Pulmonary artery endothelial cell (primary cell): ENCODE data around the gene FRMD4A. TPM values are rescaled to one million over a fixed set of nuclear protein-coding genes. Genes with fewer than 3 reads are reported as not detected.
A peak's percentile ranks its signal among the peaks of the same experiment; 100 is the strongest.

ENCODE experiments used
- DNase-seq: peaks from one replicate; pipeline ENCODE4 v3.0.0-alpha.2; 2011; ENCODE audit warnings: low read depth, low spot score
- total RNA-seq: library from RNA; depleted of rRNA; stranded (reverse); fragments of >200 nt; gene quantifications from 2 replicates; pipeline ENCODE4 v1.2.3, GENCODE V29; 2014

Gene FRMD4A
- total RNA-seq, 1 donor from 2014 or later: 95.3 TPM

DNA sequence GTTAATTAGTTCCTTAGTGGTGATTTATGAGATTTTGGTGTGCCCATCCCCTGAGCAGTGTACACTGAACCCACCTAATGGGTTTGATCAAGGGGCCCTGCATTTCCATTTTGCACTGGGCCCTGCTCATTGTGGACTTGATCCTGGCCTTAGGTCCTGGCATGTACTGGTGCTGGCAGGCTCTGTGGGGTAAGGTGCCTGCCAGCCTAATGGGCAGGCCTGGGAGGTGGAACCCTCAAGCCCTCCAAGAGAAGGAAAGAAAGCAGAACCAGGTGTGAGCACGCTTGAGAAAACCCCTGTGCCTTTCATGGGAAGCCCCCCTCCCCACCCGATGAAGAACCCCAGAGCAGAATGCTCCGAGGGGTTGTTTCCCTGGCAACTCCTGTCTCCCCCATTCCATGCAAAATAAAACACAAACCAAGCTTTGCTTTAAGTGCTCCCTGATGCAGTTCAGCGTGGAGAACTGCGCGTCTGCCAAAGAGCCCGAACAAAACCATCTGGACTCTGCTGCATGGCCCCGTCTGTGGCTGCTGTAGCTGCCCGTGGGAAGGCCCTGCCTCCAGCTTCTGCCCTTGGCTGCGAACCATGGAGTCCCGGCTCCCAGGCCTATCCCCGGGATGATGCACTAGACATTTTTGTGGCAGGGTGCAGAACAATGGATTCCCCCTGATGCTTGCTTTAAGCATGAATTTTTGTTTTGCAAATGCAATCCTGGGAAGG, 620.6 kb downstream of the FRMD4A start:
- DNase-seq: no peak

DNA sequence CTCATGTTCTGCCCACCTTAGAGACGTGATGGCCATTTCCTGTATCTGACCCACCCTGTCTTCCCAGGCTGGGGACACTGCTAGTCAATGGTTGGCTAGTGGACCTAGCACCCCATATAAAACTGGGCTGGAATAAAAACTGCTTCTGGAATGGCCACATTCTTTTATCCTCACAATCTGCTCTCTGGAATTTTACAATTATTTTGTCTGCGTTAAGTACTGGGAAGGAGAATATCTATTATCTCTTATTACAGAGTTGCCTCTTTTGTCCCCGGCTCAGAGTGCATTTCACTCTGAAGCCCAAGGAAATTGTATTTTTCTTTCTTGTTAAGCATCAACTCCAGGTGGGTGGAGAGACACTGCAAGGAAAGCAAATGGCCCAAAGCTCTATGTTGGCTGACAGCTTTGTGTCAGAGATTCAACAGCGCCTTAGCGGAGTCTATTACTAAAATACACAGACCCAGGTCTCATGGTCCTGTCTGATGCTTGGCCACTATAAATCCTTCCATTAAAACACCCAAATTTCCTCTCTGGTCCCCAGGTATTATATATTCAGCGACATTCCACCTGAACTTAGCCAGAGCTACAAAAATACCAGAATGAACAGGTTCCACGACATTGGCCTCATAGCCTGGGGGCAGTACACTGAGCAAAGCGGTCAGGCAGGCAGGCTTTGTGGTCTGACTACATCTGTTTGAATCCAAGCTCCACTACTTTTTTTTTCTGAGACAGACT, 622.3 kb downstream of the FRMD4A start:
- no peak for DNase-seq

DNA sequence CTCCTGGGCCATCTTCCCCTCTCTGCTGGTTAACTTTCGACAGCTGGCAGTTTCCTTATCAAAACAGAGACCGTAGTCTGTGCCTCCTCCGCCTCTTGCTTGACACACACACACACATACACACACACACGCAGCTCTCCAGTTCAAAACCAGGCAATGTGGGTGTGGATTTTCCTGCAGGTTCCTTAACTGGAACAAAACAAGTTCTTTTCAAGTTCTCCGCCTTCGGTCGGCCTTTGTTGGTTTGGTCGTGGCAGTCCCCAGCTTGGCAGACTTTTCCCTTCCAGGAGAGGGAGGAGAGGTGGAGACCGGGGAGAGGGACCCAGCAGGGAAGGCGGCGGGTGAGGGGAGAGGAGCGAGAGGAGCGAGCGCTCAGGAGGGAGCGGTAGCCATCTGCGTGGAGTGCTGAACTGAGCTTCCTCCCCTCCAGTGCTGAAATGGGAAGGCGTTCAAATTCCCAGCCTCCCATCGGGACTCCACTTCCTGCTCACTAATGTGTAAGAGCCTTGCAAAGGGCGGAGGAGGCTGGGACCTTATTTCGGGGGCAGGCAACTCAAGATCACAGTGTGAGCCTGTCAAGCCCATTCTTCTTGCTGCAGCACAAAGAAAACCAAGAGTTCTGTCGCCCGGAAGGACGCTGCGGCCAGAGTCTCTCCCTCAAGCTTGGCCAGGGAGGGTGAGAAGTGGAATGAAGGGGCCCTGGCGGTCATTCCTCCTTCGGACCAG, 623.4 kb downstream of the FRMD4A start:
- DNase-seq: peak; percentile 69

DNA sequence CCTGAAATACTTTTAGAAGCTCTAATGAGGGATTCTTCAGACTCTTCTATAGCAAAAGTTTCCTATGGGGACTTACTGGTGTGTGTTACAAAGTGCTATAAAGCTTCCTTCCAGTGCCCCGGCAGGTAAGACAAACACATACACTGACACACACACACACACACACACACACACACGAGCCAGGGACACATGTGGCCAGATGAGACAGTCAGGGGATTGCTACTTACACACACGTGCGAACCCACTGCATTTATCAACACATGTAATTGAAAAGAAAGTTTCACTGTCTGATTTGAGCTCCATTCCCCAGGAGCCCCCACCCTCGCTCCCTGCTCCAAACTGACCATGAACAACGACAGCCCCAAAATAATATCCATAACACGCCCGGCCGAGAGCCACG, 624.1 kb downstream of the FRMD4A start:
- DNase-seq: no peak

DNA sequence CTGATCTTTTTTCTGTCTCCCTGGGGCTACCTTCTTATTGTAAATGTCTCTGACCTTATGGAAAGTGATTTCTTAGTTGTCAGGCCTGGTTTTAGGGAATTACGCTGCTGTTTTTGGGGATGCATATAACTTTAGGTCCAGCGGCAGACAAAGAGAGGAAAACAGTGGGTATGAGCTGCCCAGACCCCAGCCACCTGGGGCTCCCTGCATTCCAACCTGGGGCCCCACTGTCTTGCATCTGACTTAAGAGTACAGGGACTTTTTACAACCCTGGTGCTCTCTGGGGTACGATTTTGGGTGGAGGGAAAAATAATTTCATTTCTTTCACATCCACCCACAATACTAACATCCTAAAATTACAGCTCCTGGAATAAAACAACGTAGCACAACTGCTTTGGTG, 624.5 kb downstream of the FRMD4A start:
- no peak for DNase-seq

DNA sequence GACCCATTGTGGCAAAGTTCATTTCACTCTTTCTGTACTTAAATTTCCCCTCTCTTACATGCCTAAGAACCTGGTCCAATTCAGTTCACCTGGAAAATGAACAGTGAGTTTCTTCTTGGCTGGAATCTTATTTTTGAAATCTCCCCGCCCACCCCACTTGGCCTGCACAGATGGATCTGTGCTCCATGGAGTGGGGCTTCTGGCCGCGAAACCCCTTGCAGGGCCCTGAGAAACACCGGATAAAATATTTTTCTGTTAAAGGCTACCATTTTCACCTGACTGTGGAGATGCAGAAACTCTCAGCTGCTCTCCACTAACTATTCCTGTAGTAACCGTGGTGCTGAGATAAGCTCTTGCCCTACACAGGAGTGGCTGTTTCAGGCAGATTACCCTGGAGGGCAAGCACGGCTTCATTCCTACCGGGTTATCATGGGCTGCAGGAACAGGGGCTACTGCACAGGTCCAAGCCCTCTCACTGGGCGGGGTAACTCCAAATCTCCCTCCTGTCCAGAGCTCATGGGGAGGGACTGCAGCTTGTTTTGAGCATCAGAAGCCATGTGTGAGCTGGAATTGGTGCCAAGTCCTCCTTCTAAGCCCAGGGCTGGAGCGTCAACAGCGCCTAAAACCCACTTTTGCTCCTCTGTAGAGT, 625.1 kb downstream of the FRMD4A start:
- DNase-seq: no peak

DNA sequence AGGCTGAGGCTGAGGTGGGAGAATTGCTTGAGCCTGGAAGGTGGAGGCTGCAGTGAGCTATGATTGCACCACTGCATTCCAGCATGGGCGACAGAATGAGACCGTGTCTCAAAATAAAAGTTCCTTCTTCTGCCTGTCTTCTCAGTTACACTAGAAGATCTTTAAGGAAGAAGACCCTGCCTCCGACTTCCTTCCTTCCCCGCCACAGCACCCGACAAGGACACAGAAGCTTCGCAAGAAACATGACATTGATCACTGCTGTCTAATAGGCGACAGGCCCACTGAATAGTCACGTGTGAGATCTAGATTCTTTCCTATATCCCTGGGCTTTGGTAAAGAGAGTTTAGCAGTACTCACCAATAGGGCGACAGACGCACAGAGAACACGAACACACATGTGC, 625.8 kb downstream of the FRMD4A start:
- DNase-seq: no peak

DNA sequence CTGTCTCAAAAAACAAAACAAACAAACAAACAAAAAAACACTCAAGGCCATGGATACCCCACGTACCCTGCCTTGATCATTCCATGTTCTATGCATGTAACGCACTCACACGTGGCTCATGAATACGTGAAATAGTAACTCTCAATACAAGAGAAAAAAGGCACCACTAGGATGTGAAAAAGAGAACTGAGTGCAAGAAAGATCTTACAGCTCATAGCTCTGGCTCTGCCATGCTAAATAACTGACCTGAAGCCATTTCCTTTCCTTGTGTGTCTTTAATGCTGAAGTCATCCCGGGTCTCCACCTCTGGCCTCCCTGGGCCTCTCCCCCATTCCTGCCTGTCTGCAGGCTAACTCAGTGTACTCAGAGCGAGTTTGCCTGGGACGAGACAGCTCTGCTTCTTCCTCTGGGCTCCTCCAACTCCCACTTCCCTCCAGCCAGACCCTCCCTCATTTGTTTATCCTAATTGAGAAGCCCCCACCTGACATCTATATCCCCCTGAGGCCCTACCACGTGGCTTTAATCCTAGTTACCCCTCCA, 626.7 kb downstream of the FRMD4A start:
- DNase-seq: no peak

DNA sequence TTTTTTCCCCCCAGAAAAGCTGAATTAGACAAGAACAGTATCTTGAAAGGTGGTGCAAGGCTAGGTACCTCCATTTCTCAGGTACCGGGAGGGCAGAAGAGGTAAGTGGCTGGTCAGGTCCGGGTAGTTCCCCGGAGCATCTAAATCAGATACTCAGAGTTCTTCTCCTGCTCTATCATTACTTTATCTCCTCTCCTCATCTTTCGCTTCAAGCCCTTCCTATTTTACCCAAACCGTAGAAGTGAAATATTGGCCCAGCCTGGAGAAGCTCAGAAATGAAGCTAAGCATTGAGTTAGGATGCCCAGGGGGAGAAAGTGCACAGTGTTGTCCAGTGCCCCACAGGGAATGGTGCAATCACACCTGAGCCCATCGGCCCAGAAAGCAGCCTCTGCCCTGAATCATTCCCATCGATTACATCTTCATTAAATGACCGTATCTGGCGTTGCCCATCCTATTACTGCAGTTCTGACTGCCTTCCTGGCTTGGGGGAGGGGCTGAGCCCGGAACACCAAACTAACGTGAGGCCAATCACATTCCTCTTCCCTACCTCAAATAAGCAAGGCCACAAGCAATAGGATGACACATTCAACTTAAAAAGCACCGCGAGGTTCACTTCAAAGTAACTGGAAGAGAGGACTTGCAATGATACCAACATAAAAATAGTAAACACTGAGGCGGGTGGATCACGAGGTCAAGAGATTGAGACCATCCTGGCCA, 627.5 kb downstream of the FRMD4A start:
- no peak for DNase-seq

DNA sequence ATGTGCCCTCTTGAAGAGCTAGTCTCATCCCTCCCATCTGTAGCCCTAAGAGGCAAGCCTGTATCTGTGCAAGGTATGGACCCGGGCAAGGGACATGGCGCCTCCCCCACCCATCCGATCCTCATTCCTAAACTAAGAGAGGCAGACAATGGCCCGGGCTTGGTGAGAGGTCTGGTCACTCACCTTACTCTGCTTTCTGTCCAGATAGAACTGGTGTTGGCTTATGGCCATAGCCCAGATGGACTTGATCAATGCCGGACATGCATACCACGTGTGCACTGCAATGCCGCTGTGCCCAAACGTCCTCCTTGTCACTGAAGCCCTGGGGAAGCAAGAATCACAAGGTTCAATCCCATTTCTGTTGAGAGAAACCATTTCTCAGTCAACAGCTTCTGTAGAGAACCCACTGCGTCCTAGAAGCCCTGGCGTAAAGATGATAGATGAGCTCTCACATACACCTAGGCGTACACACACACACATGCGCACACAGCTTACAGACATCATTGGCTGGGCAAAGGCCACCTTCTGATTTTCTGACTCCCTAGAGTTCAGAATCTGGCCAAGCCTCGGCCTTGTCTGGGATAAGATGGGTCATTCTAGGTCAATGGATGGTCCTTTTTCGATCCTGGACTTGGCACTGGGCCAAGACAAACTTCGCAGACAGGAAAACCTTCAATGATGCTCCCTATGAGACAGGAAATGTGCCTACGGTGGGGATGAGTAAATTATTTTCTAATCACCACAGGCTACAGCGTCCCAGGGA, 629.4 kb downstream of the FRMD4A start:
- no peak for DNase-seq

DNA sequence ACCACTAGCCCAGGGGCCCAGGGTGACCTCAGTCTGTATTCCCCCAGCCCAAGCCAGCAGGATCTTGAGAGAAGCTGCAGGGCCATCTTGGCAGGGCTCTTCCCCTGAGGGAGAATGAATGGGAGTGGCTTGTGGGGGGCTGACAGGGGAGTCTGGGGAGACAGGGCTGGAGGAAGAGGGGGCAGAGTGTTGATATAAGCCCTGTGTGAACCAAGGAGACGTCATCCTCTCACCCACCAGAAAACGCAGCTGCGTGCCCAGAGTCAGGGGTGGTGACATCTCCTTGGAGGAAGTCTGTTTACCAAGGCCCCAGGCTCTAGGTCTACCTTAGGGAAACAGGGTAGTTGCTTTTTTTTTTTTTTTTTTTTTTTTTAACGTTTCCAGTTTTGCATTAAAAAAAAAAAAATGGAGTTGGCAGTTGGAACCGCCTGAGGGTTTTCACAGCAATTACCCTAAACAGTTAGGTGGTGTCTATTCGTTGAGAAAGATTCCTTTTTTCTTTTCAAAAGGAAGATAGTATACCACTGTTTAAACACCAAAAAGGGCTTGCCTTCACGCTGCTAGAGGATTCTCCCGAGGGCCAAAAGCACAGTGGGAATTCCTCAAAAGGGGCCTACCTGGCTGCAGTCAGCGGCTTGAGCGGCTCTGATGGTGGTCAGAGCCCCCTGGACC, 630.1 kb downstream of the FRMD4A start:
- no peak for DNase-seq

DNA sequence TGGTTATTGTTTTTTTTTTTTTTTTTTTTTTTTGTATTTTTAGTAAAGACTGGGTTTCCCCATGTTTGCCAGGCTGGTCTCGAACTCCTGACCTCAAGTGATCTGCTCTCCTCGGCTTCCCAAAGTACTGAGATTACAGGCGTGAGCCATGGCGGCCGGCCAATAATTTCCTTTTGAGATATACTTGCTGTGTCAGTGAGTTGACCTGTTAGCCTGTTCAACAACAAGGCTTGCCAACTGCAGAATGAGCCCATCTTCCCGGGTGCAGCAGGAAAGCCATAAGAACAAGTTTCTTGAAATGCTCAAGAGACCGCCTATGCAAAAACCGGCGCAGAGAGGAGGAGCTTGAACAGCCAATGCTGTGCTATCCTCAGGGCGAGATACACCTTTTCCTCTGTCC, 631.5 kb downstream of the FRMD4A start:
- DNase-seq: no peak

DNA sequence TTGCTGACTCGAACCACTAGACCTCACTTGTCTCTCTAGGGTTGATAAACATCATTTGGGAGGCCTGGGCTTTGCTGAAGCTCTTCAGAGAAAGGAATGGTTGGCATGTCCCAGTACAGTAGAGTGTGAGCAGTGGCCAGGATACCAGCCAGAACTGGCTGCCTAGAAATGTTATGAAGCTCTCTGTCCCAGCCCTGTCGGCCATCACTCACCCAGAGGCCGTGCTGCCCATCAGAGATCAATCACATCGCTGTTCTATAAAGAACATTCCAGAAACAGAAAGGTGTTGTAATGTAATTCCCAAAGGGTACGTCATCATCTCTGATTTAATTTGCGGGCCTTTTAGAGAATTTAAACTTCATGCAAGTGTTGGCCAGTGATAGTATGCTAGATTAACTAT, 632.5 kb downstream of the FRMD4A start:
- no peak for DNase-seq

DNA sequence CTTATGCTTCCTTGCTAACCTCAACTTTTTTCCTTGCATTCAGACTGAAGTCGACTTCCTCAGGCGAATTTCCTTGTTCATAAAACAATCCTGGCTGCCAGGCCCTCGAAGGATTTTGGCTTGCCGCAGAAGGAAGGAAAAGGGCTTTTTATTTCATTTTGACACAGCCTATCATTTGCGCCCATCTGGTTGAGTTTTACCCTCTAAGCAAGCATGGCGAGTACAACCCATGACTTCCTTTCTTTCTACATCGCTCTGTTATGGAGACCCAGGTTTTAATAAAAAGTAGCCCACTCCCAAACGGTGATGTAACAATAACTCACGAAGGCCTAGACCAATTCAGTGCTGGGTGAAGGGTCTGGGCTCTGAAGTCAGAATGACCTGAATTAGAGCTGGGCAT, 634.7 kb downstream of the FRMD4A start:
- no peak for DNase-seq

DNA sequence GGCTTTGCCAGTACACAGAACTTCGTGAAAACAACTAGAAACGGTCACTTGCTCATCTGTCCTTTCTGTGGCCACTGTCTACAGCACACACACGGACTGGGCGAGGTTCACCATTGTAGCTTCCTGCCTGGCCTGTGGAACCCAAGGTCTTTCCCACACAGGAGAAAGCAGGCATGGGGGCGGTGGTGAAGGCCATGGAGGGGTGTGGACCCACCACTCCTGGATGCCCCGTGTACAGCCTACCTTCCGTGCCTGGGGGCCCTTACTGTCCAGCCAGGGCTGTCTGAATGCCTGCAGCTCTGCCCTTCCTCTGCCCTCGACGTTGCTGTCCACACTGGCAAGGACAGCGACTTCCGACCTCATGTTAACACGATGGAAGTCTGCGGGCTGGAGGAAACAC, 635.1 kb downstream of the FRMD4A start:
- no peak for DNase-seq

DNA sequence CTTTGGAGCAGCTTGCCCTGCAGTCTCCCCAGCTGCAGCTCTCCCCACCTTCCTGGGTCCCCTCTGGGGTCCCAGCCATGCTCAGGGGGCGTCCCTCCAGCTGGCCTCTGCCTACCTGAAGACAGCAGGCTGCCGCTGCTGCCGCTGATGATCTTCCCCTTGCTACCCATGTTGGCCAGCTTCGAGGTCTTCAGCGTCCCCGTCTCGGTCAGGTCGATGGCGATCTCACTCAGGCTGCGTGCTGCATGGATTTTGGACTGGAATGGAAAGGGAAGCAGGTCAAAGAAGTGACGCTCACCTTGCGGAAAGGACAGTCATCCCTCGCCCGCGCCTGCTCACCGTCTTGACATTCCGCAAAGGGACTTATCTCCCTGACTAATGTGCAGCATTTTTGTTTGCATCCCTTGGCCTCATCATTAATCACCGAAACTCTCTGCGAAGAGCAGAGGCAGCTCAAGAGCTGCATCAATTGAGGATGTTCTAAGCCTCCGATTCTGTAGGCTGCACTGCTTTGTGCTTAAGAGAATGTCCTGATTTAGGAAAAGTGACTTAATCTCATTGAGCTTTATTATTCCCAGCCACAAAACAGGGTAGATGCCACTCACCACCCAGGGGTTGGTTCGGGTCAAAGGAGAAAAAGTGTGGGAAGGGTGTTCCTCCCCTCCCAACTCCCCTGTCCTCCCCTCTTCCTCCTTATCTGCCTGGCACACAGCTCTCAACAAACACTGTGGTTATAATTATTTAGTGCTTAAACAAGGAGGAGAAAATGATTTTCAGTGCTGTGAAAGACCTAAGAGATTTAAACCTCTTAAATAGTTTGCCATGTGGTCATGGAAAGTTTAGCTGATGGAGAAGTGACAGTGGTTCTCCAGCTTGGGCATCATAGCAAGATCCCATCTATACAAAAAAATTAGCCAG, 636.7 kb downstream of the FRMD4A start:
- DNase-seq: no peak

DNA sequence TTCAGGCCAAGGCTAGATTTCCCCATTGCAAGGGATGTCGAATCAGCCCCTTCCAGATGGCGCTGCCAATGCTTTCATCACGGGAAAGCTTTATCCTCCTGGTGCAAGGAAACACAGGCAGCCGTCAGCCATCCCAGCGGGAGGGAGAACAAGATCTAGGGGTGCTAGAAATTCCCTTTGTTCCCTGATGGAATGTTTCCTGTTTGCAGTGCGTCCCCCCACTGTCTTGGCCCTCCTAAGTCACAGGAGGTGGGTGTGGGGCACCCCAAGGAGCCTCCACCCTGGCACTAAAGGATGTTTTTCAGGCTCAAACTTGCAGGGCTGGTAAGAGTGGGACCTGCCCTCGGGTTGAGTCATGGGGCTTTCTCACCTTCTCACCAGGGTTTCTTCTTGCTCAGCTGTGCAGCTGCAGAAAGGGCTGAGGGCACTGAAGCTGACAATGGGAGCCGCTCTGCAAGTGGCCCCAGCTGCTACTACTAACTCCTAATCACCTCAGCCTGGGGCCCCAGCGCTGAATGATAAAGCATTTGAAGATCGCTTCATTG, 640.4 kb downstream of the FRMD4A start:
- no peak for DNase-seq

DNA sequence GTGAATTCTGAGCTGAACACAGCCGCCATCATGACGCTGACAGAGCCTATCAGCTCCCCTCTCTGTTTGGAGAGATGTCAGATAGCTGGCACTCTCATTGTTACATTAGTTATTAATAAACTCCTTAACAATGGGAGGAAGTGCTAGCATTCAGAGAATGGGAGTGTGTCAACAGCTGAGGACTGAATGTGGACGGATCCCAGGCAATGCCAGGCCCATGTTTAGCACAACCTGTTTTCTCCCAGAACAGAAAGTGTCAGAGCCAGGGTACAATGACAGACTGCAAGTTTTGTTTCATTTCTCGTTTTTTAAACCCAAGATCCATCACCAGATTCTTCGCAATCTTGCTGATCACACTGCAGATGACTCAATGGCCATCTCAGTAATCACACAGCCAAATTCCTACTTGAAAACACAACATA, 644.4 kb downstream of the FRMD4A start:
- DNase-seq: peak; percentile 88
